Occipital lobe (tissue), 2 donors: ENCODE results near the gene ABHD4. TPM values are rescaled to one million over a fixed set of nuclear protein-coding genes. Genes with fewer than 3 reads are reported as not detected.
"Not testable (repeated sequence)": the region's sequence is repeated elsewhere in the genome, so short reads cannot be mapped to it uniquely, and the experiment has no call there.

ENCODE experiments used
- DNase-seq: peaks from one replicate; lab custom pipeline; 2025; lab: John Stamatoyannopoulos, UW
- total RNA-seq: library from RNA; depleted of rRNA; stranded (reverse); fragments of >200 nt; gene quantifications from one replicate; pipeline ENCODE4 v1.2.3, GENCODE V29; 2014

The ABHD4 gene
- total RNA-seq, 1 donor from 2014 or later = 3.4 TPM

DNA sequence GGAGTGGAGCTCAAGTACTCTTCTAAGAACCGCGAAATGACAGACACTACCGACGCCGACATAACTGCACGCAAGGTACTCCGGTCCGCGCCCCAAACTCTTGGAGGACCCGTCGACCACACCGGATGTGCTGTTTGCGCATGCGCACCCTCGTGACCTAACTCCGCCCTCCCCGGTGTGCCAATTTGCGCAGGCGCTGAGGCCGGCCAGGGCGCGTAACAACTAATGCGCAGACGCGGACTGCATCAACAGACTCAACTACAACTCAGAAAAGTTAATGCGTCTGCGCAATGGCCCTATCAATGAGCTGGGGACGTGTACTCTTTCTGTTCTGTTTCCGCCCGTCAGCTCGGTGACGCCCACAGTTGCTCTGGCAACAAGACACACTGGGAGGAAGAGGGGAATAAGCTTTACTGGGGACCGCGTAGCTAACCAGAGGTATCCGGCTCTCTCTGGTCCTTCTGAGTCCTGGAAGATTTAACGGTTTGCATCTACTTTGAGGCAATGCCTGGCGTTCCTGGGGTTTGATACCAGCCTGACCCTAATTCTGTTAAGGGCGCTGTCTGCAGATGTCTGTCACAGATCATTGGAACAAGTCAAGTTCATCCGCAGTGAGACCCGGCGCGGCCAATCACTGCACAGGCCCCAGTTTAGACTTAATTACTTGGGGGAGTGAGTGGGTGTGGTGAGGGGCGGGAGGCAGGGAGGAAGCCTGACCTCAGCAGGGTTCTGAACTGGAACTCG, 8.8 kb upstream of the ABHD4 start, which contains the start of gene DAD1:
DAD1 (minus strand) TSS at position 129 of the 744 bp plus-strand sequence; CDS start at position 62, 67 bp downstream.
- peak; percentile 97 for DNase-seq

DNA sequence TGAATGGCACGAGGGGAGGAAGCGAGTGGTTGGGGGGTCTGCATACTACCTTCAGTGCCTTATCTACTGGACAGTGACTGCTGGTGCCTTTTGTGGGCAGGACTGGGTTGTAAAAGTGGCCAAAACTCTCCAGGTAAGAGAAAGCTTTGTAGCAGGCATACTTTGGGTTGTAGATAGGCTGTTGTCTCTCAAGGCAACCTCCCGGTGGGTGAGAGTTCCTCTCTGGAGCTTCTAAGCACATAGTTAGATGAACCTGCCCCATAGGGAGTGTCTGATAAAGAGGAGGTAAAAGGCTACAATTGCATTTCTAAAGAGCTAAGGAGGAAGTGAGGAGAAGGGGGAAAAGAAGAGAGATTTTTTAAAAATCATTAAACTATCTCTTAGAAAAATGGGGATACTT, 4.9 kb upstream of the ABHD4 start:
- no peak for DNase-seq

DNA sequence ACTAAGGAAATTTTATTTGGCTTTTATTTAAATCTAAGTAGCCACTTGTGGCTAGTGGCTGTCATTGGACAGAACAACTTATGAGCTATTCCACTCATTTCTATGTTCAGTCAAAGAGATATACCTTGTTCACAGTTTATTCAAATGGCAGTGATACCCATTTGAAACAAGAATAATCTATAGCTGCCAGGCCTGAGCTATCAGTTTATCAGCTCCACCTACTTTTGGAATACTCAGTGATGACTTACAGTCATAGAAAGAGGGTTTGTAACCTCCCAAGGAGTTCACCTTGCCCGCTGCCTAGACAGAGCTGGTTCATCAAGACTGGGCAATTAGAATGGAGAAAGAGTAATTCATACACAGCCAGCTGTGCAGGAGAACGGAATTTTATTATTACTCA, 4.5 kb upstream of the ABHD4 start:
- DNase-seq = no peak

DNA sequence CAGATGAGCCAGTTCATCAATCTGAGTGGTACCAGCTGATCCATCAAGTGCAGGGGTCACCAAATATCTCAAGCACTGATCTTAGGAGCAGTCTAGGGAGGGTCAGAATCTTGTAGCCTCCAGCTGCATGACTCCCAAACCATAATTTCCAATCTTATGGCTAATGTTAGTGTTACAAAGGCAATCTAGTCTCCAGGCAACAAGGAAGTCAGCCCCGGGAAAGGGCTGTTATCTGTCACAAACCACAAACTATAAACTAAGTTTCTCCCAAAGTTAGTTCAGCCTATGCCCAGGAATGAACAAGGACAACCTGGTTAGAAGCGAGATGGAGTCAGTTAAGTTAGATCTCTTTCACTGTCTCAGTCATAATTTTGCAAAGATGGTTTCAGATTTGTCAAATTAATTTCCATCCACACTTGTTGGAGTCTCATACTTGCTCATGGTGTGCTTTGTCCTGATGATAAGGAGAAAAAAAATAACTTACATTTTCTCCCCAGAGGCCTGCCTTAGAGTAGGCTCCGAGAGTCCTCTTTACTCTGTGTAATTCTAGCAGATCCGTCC, 3.9 kb upstream of the ABHD4 start:
- no peak for DNase-seq

DNA sequence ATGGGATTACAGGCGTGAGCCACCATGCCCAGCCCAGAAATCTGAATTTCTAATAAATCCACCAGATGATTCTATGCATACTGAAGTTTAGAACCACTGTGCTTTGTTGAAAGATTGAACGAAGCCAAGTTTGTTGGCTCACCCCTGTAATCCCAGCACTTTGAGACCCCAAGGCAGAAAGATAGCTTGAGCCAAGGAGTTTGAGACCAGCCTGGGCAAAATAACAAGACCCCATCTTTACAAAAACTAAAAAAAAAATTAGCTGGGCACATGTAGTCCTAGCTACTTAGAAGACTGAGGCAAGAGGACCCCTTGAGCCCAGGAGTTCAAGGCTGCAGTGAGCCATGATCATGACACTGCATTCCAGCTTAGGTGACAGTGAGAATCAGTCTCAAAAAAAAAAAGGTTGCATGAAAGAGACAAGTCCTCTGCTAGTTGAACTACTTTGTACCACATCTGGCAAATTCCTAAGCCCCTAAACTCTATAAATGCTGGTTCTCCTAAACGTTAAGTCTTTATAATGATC, 1.7 kb upstream of the ABHD4 start:
- DNase-seq = no peak

DNA sequence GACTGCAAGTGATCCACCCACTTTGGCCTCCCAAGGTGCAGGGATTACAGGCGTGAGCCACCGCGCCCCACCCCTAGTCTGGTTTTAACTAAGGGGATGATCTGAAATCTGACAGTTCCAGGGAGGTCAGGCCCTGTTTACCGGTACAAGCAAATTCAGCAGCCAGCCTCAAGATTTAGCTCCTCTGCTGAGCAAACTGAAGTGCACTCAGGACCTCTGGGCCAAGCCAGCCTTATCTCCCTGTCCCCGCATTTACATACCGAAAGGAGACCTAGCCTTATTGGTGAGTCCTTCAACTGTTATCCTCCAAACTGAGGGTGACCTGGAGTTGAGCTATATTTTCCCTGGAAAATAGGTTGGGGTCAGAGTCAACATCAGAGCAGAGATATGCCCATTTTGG, 835 bp upstream of the ABHD4 start:
- no peak for DNase-seq

DNA sequence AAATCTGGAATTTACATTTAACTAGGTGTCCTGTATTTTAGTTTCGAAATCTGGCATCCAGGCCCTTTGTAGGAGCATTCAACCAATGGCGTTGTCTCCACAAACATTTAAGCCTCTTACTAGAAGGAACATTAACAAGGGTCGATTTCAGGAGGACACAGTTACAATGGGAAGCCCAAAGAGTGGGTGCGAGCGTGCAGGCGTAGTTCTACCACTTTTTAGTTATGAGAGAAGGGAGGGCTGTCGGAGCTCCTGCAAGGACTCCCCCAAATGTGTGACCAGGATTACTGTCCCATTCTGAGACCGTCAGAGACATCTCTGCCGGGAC, 365 bp upstream of the ABHD4 start:
- DNase-seq = no peak

DNA sequence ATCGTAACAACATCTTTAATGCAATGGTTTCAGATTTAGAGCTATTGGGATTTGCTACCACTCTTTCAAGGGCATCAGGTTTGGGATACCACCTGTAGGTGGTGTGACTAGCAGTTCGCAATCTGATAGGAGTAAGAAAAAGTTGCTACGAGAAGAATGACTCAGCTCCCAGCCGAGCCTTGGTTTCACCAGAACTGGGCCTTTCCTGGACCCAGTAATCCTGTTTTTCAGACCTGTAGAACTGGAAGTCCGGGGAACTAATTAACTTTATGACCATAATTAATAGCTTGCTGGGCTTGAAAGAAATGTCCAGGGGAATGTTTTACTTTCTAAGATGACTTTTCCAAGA, 770 bp downstream of the ABHD4 start:
- DNase-seq = peak; percentile 11

DNA sequence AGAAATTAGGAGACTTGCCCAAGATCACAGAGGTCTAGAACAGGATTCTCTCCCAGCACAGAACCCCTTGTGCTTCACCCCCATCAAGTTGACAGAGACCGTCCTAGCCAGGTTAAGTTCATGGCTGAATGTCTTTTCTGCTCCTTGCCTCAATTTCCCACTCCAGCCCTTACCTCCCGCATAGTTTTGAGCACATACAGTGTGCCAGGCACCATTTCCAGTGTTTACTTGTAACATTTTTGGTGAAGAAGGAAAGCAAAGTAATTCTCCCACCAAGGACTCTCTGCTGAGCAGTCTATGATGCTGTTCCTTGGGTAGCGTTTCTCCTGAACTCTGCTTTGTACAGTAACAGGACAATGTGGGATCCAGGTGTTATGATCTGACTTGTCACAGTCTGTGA, 1.2 kb downstream of the ABHD4 start:
- no peak for DNase-seq

DNA sequence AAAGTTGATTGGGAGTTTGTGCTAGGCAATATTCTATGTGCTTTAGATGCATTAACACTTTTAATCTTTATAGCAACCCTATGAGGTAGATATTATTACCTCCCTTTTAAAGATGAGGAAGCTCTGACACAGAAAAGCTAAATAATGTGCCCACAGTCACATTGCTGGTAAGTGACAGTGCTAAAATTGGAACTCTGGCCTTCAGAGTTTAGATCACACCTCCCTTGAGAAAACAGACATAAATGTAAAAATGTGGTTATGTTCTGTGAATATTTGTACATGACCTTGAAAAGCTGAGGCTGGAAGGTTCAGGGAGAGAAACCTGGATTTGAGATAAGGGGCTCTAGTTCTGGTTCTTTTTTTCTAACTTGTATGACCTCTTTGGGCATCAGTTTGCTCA, 1.9 kb downstream of the ABHD4 start:
- DNase-seq = no peak

DNA sequence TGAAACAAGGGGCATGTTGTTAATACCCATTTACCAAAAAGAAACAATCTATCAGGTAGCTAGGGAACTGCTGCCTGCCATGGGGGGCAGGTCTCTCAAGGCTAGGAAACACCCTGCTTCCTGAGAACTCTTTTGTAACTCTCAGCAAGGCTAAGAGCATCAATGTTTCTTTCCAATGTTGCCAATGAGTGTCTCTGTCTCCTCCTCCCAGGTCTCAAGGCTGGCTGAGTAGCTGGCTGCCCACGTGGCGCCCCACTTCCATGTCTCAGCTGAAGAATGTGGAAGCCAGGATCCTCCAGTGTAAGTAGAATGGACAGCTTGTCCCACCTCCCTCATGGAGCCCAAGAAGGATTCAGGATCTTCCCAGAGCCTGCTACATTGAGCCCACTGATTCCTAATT, 3.4 kb downstream of the ABHD4 start:
- no peak for DNase-seq

DNA sequence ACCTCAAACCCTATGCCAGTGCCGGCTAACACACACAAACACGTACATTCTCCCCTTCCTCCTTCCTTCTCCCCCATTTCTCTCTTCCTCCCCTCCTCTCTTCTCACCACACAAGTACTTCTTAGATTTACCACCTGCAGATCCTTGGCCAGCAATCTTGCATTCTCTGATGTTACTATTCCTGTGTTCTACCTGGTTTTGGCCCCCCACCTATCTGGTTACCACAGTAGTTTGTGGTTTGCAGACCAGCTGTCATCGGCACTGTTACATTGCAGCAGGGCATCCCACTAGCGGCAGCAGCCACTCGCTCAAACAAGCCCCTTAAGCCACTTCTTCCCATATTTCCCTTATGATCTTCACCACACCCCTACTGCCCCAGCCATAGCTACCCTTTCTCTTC, 3.9 kb downstream of the ABHD4 start:
- DNase-seq = no peak

DNA sequence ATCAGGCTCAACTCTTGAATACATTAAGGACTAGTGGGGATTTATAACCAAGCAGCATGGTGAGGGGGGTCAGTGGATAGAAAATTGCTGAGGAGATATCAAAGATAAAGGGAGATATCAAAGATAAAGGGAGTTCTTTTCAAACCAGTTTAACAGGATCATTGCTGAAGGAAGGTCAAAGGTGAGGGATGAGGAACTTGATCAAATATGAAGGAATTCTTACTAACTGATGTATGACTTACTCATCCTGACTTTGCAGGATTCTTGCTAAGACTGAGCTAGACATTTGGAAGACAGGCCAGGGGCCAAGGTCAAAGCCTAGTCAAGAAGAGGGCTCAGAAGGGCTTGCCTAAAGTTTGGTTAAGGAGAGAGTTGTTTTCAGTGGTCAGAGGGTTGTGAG, 4.8 kb downstream of the ABHD4 start:
- DNase-seq = no peak

DNA sequence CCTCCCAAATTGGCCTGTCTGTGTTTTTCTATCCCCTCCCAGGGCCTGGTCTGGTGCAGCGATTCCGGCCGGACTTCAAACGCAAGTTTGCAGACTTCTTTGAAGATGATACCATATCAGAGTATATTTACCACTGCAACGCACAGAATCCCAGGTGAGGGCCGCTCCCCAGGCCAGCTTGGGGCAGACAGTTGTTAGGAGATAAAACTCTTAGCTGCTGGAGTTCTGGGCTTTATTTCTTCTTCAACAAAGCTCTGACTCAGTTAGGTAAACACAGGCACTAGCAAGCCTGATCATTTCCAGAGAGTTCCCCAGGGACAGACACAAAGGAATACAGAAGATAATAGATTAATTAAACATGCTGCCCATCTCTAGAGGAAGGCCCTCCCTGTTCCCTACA, 8.3 kb downstream of the ABHD4 start:
- DNase-seq = no peak

DNA sequence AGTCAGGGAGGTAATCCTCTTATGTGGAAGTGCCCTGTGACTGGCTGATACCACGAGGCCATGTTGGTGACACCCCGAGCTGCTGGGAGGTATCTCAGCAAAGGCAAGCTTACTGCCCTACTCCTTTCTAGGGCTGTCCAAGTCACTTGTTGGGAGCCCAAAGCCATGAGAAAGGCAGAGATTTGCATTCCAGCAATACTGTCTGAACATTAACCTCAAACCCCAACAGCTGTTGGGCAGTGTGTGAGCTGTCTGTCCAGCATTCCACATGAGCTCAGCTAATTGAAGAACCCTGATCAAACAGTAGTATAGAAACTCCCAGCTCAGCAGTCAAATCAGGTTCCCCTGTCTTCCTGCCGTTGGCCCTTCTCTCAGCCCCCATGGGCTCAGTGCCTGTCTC, 9.2 kb downstream of the ABHD4 start:
- no peak for DNase-seq

DNA sequence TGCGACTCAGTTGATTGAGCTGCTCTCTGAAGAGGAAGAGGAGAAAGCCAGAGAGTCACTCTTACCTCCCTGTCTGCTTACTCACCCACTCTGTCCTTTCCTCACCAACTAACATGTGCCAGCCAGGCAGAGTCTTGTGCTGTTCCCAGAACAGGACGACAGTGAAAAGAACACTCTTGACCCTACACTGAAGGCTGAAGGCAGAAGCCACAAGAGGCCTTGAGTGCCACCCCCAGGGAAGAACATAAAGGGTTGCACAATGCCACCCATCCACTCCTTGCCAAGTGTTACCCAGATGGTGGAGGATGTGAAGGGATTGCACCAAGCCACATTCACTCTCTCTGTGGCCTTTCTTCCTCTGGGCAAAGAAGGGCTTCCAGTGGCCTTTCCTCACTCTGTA, 12.8 kb downstream of the ABHD4 start:
- no peak for DNase-seq

DNA sequence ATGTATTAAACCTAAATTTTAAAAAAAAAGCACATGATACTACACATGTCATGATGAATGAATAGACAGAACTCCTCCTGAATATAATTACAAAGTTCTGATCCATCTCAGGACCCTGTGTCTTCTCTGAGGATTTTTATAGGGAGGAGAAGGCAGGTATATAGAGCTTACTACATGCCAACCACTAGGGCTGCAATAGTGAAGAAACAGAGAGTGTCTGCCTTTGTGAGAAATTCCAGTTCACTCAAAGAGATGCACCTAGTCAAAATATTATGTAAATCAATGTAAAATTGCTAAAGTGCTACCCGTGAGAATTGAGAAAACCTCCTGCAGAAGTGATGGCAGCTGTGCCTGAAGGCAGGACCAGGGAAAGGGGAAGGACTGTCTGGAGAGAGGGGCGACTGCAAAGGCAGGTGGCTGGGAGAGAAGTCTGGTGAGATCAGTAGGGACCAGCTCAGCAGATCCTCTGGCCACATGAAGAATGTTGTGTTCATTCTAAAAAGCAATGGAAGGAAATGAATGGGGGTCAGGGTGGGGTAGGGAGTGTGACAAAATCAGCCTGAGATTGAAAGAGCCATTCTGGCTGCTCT, 15.1 kb downstream of the ABHD4 start:
- no peak for DNase-seq

DNA sequence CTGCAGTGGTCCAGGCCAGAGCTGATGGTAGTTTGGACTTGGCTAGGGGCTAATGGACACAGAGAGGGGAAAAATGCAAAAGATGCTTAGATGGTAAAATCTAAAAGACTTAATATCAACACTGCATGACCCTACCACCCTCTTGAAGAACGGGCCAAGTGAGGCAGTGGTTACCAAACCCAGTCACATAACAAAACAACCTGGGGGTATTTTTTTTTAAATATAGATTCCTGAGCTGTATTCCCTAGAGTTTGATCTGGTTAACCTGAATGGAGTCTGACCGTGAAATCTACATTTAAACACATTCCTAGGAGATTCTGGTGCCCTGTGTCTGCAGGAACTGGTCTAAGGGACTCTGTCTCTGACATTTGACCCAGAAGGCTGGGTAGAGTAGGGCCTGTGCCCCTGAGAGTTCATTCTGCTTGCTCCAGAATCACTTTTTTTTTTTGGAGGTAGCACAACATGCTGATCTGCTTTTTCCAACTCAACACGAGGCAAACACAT, 15.7 kb downstream of the ABHD4 start:
- DNase-seq = no peak

DNA sequence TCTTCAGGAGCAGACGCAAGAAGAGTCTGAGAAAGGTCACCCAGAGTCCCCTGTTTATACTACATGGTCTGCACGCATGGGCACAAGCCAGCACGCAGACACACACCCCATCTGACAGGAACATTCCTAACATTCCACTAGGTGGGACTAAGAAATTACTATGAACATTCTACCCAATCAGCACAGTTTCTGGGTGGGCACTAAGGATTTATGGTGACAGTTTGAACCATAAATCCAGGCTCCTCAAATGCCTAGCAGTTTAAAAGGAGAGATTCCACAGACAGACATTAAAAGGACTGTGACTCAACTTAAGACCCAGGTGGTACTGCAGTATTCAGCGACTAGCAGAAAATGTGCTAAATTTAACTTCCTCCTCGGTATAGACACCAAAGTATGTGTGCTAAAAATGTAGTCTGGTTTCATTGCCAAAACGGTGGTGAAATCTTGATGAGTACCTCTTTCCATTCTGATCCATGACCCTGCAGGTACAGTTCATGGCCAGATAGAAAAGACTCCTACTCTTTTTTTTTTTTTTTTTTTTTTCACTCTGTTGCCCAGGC, 16.2 kb downstream of the ABHD4 start:
- DNase-seq = no peak

DNA sequence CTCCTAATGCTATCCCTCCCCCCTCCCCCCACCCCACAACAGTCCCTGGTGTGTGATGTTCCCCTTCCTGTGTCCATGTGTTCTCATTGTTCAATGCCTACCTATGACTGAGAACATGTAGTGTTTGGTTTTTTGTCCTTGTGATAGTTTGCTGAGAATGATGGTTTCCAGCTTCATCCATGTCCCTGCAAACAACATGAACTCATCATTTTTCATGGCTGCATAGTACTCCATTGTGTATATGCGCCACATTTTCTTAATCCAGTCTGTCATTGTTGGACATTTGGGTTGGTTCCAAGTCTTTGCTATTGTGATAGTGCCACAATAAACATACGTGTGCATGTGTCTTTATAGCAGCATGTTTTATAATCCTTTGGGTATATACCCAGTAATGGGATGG, 17.7 kb downstream of the ABHD4 start:
- not testable (repeated sequence) for DNase-seq

DNA sequence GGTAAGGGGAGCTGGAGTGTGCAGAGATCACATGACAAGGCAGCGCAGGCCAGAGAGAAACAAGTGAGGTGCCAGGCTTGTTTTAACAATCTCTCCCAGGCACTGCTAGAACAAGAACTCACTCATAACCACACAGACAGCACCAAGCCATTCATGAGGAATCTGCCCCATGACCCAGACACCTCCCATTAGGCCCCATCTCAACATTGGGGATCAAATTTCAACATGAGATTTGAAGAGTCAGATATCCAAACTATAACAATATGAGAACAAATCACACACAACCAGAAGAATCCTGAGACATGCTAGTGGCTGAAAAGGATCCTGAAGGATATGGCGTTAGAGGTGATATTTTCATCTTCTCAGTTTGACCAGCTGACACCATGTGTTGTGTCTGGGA, 24.2 kb downstream of the ABHD4 start:
- no peak for DNase-seq

DNA sequence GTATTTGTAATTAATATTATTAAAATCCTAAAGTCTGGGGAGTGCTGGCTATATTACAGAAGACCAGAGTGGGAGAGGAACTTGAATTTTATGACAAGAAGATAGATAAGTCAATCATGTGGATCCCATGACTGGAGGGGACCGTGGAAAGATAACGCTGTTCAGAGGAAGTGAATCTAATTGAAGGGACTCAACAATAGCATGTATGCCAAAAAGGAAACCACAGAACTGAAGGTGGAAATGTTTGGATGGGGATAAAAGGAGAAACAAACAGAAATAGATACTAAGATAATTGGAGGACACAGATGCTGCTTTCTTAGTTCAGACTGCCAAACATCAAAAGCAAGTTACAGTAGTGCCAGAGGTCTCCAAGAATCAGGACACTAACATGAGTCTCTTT, 24.9 kb downstream of the ABHD4 start:
- no peak for DNase-seq

DNA sequence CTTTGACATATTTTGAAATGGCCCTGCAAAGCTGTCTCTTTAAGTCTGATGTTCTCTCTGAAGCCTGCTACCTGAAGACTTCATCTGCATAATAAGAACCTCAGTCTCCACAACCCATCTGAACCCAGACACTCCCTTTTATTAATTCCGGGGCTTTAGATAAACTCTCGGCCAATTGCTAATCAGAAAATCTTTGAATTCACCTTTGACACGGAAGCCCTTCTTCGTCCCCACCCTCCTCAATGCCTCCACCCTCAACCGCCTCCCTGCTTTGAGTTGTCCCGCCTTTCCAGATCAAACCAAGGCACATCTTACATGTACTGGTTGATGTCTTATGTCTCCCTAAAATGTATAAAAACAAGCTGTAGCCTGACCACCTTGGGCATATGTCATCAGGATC, 28.5 kb downstream of the ABHD4 start:
- DNase-seq = no peak
